Liver (tissue), 3 donors: ENCODE measurements around the gene STPG4.
A peak's percentile ranks its signal among the peaks of the same experiment; 100 is the strongest.

Source experiments
- CTCF ChIP-seq: fragments of 150-350 bp; IDR thresholded peaks from 2 replicates; pipeline ENCODE4 v1.5.1; 2017; ENCODE audit warnings: improper control_type of control experiment, low read depth, low read length; ENCODE audit not compliant: missing input control
- FOXA1 ChIP-seq: IDR thresholded peaks from 2 replicates; pipeline ENCODE4 v1.6.1; 2016; ENCODE audit warnings: antibody characterized with exemption
- JUND ChIP-seq, 2 donors: IDR thresholded peaks; 2 replicates each; pipeline ENCODE4 v1.6.1; 2016; ENCODE audit warnings: antibody characterized with exemption in 2 of 2
- MAX ChIP-seq: IDR thresholded peaks from 2 replicates; pipeline ENCODE4 v1.6.1; 2016; ENCODE audit warnings: antibody characterized with exemption
- RAD21 ChIP-seq, 2 donors: IDR thresholded peaks; 2 replicates each; pipeline ENCODE4 v1.6.1; 2016; ENCODE audit warnings: antibody characterized with exemption in 2 of 2, mild to moderate bottlenecking in 2 of 2
- SP1 ChIP-seq: IDR thresholded peaks from 2 replicates; pipeline ENCODE4 v1.6.1; 2018; ENCODE audit warnings: antibody characterized with exemption, mild to moderate bottlenecking
- TAF1 ChIP-seq: conservative IDR thresholded peaks from 2 replicates; pipeline ENCODE4 v1.6.1; 2016; ENCODE audit warnings: antibody characterized with exemption, mild to moderate bottlenecking
- YY1 ChIP-seq: IDR thresholded peaks from 2 replicates; pipeline ENCODE4 v1.6.1; 2016; ENCODE audit warnings: antibody characterized with exemption, mild to moderate bottlenecking
- donor health status: healthy.
- donor health status: healthy.

- TF ChIP-seq CTCF: no peak
- TF ChIP-seq YY1: no peak
- TF ChIP-seq SP1: peak; percentile 11
- TF ChIP-seq MAX: no peak
- no peak for TF ChIP-seq TAF1
- no peak for TF ChIP-seq RAD21 (IDR thresholded peaks at IDR 0.05)
- TF ChIP-seq FOXA1: no peak
- TF ChIP-seq JUND (IDR thresholded peaks at IDR 0.05): no peak
These were observed 98.7 kb downstream of the STPG4 start for GRCh38 chr2:47056374-47056773.
